K562 (cell line): ENCODE measurements around the gene SH3BP4. TPM values are rescaled to one million over a fixed set of nuclear protein-coding genes. Genes with fewer than 3 reads are reported as not detected.

ENCODE experiments used
- ATAC-seq: fragments of 200-7000 bp; cut with Tn5 transposase; 3 replicates; pipeline ENCODE4 v1.9.1; 2020; ENCODE audit warnings: moderate library complexity
- BruUV-seq: library from RNA; stranded (reverse); fragments of 400-500 nt; replicated peaks from 2 replicates; lab custom pipeline; 2021; lab: Mats Ljungman, UMichigan
- CTCF ChIA-PET: fragments of 300-600 bp; formaldehyde crosslinking; extraction: SDS; loops from one replicate; lab custom pipeline; 2021; ENCODE audit warnings: low intra/inter-chr PET ratio; lab: Yijun Ruan, JAX
- POLR2A ChIA-PET: fragments of 300-600, 350-650 bp; sonication (Branson Sonifier 250); formaldehyde crosslinking; extraction: SDS; loops from one replicate; lab custom pipeline; 2021; ENCODE audit warnings: antibody characterized with exemption, inconsistent platforms; lab: Yijun Ruan, JAX
- DNase-seq, 4 experiments: peaks; one replicate each; pipeline versions ENCODE4 v3.0.0 to v3.0.0-alpha.2; 2011 to 2018; ENCODE audit warnings: low spot score in 3 of 4, mixed read lengths in 3 of 4; ENCODE audit errors: extremely low read depth in 1 of 4
- FAIRE-seq: peaks from 2 replicates; lab custom pipeline; 2011; peaks lifted over from hg19 to GRCh38; lab: Jason Lieb, UNC
- H2AFZ ChIP-seq: 2 replicates; pipeline ENCODE4 v1.6.0; 2011; ENCODE audit warnings: low read depth, low read length, control low read depth, inconsistent platforms
- H3K27ac ChIP-seq: fragments of 200-600 bp; 3 replicates; pipeline ENCODE4 v1.8.0; 2011; ENCODE audit warnings: low read depth, mild to moderate bottlenecking, control low read depth, inconsistent platforms, low read length, moderate library complexity, mixed read lengths; ENCODE audit errors: extremely low read depth
- H3K27me3 ChIP-seq, 2 experiments: fragments of 300-600 bp in 1 of 2; 2 replicates in 1 of 2; 3 replicates in 1 of 2; pipeline versions ENCODE4 v1.6.0 to v1.8.0; 2011; ENCODE audit warnings: inconsistent platforms in 2 of 2, low read length in 2 of 2, mild to moderate bottlenecking in 1 of 2, mixed read lengths in 1 of 2, moderate library complexity in 1 of 2; ENCODE audit not compliant: control insufficient read depth in 2 of 2, insufficient read depth in 2 of 2
- H3K36me3 ChIP-seq: fragments of 300-600 bp; 3 replicates; pipeline ENCODE4 v1.8.0; 2011; ENCODE audit warnings: mild to moderate bottlenecking, low read length, inconsistent platforms; ENCODE audit not compliant: control insufficient read depth, insufficient read depth
- H3K4me1 ChIP-seq, 2 experiments: fragments of 200-600 bp in 1 of 2; replicated peaks in 1 of 2; 2 replicates in 1 of 2; 3 replicates in 1 of 2; pipeline versions ENCODE4 v1.5.1 to v1.8.0; 2011; ENCODE audit warnings: inconsistent platforms in 2 of 2, low read length in 2 of 2, mild to moderate bottlenecking in 1 of 2, mixed read lengths in 1 of 2, moderate library complexity in 1 of 2; ENCODE audit not compliant: control insufficient read depth in 2 of 2, insufficient read depth in 2 of 2
- H3K4me2 ChIP-seq: 2 replicates; pipeline ENCODE4 v1.6.1; 2011; ENCODE audit warnings: low read length, control low read depth, inconsistent platforms, mixed read lengths; ENCODE audit not compliant: insufficient read depth
- H3K4me3 ChIP-seq: fragments of 200-600 bp; sonication (generic), shearing (Covaris generic); 2 replicates; pipeline ENCODE4 v1.5.1; 2016; ENCODE audit warnings: control low read depth, inconsistent platforms
- H3K79me2 ChIP-seq: fragments of 200-600 bp; 3 replicates; pipeline ENCODE4 v1.8.0; 2011; ENCODE audit warnings: low read length, inconsistent platforms; ENCODE audit not compliant: control insufficient read depth, insufficient read depth
- H3K9ac ChIP-seq, 2 experiments: 2 replicates each; pipeline versions ENCODE4 v1.6.0 to v1.6.1; 2011; ENCODE audit warnings: low read depth in 2 of 2, low read length in 2 of 2, control low read depth in 1 of 2, inconsistent platforms in 1 of 2, mild to moderate bottlenecking in 1 of 2, mixed read lengths in 1 of 2; ENCODE audit not compliant: insufficient read depth in 1 of 2
- H3K9me1 ChIP-seq: one replicate; pipeline ENCODE4 v1.6.0; 2011; ENCODE audit warnings: inconsistent platforms, mild to moderate bottlenecking, low read length, moderate library complexity; ENCODE audit not compliant: control insufficient read depth, insufficient read depth
- H3K9me3 ChIP-seq: replicated peaks from 2 replicates; pipeline ENCODE4 v1.5.1; 2011; ENCODE audit warnings: low read depth, low read length, inconsistent platforms; ENCODE audit not compliant: control insufficient read depth, insufficient read depth
- H4K20me1 ChIP-seq: replicated peaks from 2 replicates; pipeline ENCODE4 v1.6.1; 2011; ENCODE audit warnings: low read length, inconsistent platforms, mixed read lengths; ENCODE audit not compliant: control insufficient read depth, insufficient read depth
- FIP1L1 ChIP-seq: fragments of 200-400 bp; formaldehyde crosslinking; IDR thresholded peaks from 2 replicates; pipeline ENCODE4 v1.6.1; 2018; ENCODE audit warnings: mild to moderate bottlenecking, low read depth, low read length; ENCODE audit not compliant: poor library complexity, severe bottlenecking
- L3MBTL2 ChIP-seq: fragments of 450-650 bp; IDR thresholded peaks from 2 replicates; pipeline ENCODE4 v1.6.1; 2016; ENCODE audit warnings: mild to moderate bottlenecking, moderate library complexity
- TCF7L2 ChIP-seq: fragments of 150-350 bp; IDR thresholded peaks from 2 replicates; pipeline ENCODE4 v1.6.1; 2016; ENCODE audit warnings: low read depth, mild to moderate bottlenecking, low read length, moderate library complexity
- ZFX ChIP-seq: sonication (generic); formaldehyde crosslinking; IDR thresholded peaks from 2 replicates; pipeline ENCODE4 v1.8.0; 2022; ENCODE audit warnings: mild to moderate bottlenecking, missing genetic modification reagents, moderate library complexity
- ZNF146 ChIP-seq: IDR thresholded peaks from one replicate; pipeline ENCODE4 v1.6.1; 2018; ENCODE audit warnings: missing compliant biosample characterization; ENCODE audit not compliant: unreplicated experiment
- WGBS: fragments of 100-300 bp; shearing (Covaris generic); methylation state at CpG from one replicate; pipeline ENCODE4 v1.1.6; 2016; ENCODE audit warnings: low coverage, mixed read lengths; ENCODE audit not compliant: insufficient coverage; ENCODE audit errors: missing lambda C conversion rate; 5-methylcytosine and 5-hydroxymethylcytosine counted together
- in situ Hi-C: fragments of 300-500 bp; cut with MboI; formaldehyde crosslinking; loops from 4 replicates; pipeline ENCODE4 v1.15.0; 2018; ENCODE audit warnings: inconsistent platforms, mixed read lengths
- intact Hi-C: fragments of 100-400 bp; cut with micrococcal nuclease; formaldehyde crosslinking; loops from 2 replicates; pipeline ENCODE4 v1.14.2; 2022
- polyA plus RNA-seq, 8 experiments: library from polyadenylated mRNA; depleted of rRNA in 4 of 8; stranded (reverse) in 5 of 8; unstranded in 3 of 8; fragments of >200 nt; fragmentation: Nextera tagmentation in 2 of 8; fragmentation: Illumina TruSeq in 1 of 8; extraction: Ambion mirVana in 2 of 8; extraction: Trizol in 1 of 8; gene quantifications; 2 replicates each; pipeline versions ENCODE4 v1.2.1 to v1.2.3, GENCODE V29; 2011 to 2014; ENCODE audit warnings: inconsistent platforms in 1 of 8, missing spikeins in 1 of 8
- total RNA-seq, 7 experiments: library from RNA; depleted of rRNA in 6 of 7; stranded (reverse); fragments of >200 nt in 6 of 7; fragmentation: Illumina TruSeq in 2 of 7; extraction: Trizol in 2 of 7; gene quantifications; 2 replicates each; pipeline versions ENCODE4 v1.2.1 to v1.2.3, GENCODE V29; 2011 to 2021; ENCODE audit warnings: low replicate concordance in 1 of 7
- TF ChIP-seq, protein P1 (sequence below): sonication (generic); formaldehyde crosslinking; IDR thresholded peaks from 2 replicates; pipeline ENCODE4 v1.8.0; 2022; ENCODE audit warnings: mild to moderate bottlenecking, missing genetic modification reagents
- TF ChIP-seq, protein P2 (sequence below), 2 experiments: fragments of 450-650 bp in 1 of 2; sonication (generic) in 1 of 2; formaldehyde crosslinking; conservative IDR thresholded peaks; 2 replicates each; pipeline versions ENCODE4 v1.4.0 to v1.8.1; 2020 to 2022; ENCODE audit warnings: mild to moderate bottlenecking in 1 of 2, missing genetic modification reagents in 1 of 2
- TF ChIP-seq, protein P3 (sequence below): sonication (generic); formaldehyde crosslinking; IDR thresholded peaks from 2 replicates; pipeline ENCODE4 v1.8.1; 2023; ENCODE audit warnings: mild to moderate bottlenecking, missing genetic modification reagents

Gene SH3BP4
- total and polyA plus RNA-seq, 9 of the 15 experiments (the other 6 are each of a cell fraction or from before 2014, with no cell fraction given), result 0.03 to 0.28 (median 0.27) TPM; not detected in 6

DNA sequence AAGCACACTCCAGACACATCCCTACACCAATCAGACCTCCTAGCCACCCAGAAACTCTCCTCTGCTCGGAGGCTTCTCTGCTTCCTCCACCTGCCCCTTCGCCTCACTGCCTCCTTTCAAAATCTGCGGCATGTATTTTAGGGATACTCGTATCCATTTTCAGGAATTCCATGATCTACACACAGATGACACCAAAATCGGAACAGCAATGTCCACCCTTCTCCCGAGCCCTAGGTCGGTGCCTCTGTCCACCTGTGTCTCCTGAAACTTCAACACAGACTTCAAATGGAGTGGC, 1.4 kb upstream of the SH3BP4 start:
- H3K27me3 ChIP-seq, result peaks cover 0 to 19% of the 10 kb centered on the region in 2 experiments; a peak in 3 of 5 replicates
- DNase-seq (no peak), FAIRE-seq (no peak), ATAC-seq (no peak)
- CTCF ChIA-PET, result no interaction called here
- no peak overlapping the region for H2AFZ ChIP-seq
- H3K4me2 ChIP-seq, result no peak overlapping the region
- no peak overlapping the region for H3K27ac ChIP-seq
- no peaks in the 10 kb centered on the region for H3K79me2 ChIP-seq
- in situ Hi-C loops, result no loop called here
- H3K4me1 ChIP-seq, result no peaks in the 10 kb centered on the region
- no peaks in the 10 kb centered on the region for H3K9me1 ChIP-seq
- no peaks in the 10 kb centered on the region for H3K9me3 ChIP-seq
- no TSS peak for BruUV-seq
- no peak overlapping the region for H3K9ac ChIP-seq
- intact Hi-C loops, result no loop called here
- no peak overlapping the region for H3K4me3 ChIP-seq
- 0% methylated on average over 7 of the region's 7 CpGs for WGBS
- no peaks in the 10 kb centered on the region for H4K20me1 ChIP-seq
- H3K36me3 ChIP-seq, result no peaks in the 10 kb centered on the region
- POLR2A ChIA-PET, result no interaction called here
- TF ChIP-seq FIP1L1 (no peak), TCF7L2 (no peak), L3MBTL2 (no peak), ZFX (CRISPR knock-in tag) (no peak), ZNF146 (no peak)
- TF ChIP-seq, protein P1, sequence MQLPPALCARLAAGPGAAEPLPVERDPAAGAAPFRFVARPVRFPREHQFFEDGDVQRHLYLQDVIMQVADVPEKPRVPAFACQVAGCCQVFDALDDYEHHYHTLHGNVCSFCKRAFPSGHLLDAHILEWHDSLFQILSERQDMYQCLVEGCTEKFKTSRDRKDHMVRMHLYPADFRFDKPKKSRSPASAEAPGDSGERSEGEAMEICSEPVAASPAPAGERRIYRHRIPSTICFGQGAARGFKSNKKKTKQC (CRISPR knock-in tag), result no peak
- TF ChIP-seq, protein P2, sequence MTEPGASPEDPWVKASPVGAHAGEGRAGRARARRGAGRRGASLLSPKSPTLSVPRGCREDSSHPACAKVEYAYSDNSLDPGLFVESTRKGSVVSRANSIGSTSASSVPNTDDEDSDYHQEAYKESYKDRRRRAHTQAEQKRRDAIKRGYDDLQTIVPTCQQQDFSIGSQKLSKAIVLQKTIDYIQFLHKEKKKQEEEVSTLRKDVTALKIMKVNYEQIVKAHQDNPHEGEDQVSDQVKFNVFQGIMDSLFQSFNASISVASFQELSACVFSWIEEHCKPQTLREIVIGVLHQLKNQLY (CRISPR knock-in tag; conservative IDR thresholded peaks at IDR 0.05), result no peak
- TF ChIP-seq, protein P3, sequence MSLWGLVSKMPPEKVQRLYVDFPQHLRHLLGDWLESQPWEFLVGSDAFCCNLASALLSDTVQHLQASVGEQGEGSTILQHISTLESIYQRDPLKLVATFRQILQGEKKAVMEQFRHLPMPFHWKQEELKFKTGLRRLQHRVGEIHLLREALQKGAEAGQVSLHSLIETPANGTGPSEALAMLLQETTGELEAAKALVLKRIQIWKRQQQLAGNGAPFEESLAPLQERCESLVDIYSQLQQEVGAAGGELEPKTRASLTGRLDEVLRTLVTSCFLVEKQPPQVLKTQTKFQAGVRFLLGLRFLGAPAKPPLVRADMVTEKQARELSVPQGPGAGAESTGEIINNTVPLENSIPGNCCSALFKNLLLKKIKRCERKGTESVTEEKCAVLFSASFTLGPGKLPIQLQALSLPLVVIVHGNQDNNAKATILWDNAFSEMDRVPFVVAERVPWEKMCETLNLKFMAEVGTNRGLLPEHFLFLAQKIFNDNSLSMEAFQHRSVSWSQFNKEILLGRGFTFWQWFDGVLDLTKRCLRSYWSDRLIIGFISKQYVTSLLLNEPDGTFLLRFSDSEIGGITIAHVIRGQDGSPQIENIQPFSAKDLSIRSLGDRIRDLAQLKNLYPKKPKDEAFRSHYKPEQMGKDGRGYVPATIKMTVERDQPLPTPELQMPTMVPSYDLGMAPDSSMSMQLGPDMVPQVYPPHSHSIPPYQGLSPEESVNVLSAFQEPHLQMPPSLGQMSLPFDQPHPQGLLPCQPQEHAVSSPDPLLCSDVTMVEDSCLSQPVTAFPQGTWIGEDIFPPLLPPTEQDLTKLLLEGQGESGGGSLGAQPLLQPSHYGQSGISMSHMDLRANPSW (CRISPR knock-in tag), result no peak
